GM12872 (cell line): ENCODE data around the gene MRAS.

Source experiments
- TF ChIP-seq, protein P1 (sequence below): IDR thresholded peaks from 3 replicates; pipeline ENCODE4 v1.5.1; 2011; ENCODE audit warnings: low read depth, mild to moderate bottlenecking, low read length, moderate library complexity; ENCODE audit not compliant: insufficient read depth

MRAS gene

DNA sequence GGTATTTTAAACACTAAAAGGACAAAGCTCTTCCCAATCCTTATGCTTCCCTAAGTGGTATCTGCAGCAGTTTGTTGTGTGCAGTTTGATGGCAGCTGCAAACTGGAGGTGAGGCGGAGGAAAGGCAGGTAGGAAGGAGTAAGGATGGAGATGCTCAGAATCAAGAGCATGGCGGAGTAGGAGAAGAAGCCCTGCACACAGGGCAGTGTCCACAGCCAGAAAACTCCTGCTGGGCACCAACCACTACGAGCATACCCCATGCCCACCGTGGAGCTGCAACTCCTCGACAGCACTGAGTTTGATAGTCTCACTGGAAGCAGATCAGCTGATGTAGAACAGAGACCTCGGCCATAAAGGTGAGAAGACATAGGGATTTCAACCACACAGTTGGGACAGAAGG is 55.7 kb downstream of the MRAS start:
- TF ChIP-seq, protein P1, sequence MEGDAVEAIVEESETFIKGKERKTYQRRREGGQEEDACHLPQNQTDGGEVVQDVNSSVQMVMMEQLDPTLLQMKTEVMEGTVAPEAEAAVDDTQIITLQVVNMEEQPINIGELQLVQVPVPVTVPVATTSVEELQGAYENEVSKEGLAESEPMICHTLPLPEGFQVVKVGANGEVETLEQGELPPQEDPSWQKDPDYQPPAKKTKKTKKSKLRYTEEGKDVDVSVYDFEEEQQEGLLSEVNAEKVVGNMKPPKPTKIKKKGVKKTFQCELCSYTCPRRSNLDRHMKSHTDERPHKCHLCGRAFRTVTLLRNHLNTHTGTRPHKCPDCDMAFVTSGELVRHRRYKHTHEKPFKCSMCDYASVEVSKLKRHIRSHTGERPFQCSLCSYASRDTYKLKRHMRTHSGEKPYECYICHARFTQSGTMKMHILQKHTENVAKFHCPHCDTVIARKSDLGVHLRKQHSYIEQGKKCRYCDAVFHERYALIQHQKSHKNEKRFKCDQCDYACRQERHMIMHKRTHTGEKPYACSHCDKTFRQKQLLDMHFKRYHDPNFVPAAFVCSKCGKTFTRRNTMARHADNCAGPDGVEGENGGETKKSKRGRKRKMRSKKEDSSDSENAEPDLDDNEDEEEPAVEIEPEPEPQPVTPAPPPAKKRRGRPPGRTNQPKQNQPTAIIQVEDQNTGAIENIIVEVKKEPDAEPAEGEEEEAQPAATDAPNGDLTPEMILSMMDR: no peak

DNA sequence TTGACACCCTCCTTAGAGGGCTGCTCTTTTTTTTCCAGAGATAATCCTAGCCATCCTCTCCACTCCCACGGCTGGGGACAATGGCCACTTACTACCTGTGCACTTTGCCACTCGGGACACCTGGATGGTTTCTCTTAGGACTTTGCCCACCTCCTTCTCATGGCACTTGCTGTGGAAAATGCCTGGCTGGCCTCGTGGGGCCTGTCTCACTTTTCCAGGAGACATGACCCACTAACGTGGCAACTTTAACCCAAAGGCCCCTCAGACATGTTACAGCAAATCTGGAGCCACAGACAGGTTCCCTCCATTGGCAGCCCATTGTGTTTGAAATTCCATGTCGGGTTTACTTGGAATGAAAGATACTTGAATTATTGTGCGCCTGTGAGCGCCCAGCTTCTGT is 56.6 kb downstream of the MRAS start:
- TF ChIP-seq, protein P1: no peak

DNA sequence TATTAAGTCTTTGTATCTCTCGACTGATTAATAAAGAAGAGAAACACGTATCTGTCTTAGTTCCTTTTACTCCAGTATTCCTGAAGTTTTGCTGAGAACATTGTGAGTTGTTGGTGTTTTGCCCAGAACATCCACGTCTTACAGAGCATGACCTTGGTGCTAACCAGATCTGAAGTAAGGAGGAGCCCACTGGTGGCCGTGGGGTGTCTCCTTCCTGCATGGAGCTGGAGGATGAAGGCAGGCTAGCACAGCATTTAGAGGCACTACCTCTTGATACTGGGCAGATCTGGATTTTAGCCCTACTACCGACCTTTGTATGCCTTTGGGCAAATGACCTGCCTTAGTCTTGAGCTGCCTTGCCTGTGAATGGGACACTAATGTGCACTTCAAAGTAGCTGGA is 57.1 kb downstream of the MRAS start:
- TF ChIP-seq, protein P1: no peak

DNA sequence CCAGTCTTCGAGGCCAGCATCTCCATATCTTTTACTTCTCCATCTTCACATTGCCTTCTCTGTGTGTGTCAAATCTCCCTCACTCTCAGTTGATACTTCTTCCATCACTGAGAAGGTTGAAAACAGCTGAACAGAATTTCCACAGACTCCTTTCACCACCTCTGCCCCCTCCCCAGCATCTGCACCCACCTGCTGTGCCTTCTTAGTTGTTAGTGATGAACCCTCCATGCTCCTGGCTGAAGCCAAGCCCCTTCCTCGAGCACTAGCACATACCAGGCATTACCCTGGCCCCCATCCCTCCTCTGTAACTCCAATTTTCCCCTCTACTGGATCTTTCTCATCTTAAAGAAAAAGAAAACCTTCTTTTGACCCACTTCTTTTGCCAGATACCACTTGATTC is 58.2 kb downstream of the MRAS start:
- TF ChIP-seq, protein P1: no peak

DNA sequence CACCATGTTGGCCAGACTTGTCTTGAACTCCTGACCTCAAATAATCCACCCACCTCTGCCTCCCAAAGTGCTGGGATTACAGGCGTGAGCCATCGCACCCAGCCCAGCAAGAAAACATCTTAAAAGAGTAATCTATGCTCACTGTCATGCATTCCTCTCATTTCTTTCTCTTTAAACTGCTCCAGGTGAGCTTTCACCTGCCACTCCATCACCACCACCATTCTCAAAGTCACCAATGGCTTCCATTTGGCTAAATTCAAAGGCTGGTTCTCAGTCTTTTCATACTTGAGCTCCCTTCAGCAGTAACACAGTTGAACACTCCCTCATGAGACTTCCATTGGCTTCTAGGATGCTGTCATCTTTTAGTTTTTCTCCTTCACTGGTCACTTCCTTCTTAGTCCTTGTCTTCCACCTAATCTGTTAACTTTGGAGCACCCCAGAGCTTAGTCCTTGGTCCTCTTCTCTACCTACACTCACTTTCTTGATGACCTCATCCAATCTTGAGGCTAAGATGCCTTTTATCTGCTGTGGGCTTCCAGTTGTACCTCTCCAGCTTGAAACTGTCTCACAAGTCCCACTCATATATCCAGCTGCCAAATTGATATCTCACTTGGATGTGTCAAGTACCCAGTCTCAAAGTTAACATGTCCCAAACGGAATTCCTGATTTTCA is 59.0 kb downstream of the MRAS start:
- TF ChIP-seq, protein P1: no peak

DNA sequence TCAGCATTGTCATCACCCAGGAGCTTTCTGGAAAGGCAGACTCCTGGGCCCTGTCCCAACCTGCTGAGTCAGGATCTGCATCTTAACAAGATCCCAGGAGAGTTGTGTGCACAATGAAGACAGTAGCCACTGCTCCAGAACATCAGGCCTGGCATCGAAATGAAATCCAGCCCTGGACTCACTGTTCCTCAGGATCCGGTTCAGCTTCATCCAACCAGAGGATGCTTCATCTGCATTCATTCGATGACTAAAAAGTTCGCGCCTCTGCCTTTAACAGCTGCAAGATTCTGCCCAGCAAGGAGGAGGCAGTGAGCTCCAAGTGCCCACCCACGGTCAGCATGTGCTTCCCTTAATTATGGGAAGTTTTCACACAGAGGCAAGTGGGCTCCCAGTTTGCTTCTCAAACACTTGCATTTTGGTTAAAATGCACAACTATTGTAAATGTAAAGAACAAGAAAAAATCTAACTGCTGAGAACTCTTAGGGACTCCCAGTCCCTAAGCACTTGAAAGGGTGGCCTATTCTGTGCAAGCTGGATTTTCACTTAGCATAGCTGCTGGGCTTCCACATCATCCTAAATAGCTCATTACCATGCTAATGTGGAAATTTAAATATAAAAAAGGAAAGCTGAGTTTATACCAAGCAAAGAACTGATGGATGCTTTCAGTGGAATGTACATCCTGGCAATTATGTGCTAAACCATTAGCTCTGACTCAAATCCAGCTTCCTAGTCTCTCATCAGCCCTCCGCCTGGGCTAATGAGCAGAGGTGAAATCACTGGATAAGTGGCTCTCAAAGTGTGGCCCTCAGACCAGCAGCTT is 60.6 kb downstream of the MRAS start:
- TF ChIP-seq, protein P1: no peak

DNA sequence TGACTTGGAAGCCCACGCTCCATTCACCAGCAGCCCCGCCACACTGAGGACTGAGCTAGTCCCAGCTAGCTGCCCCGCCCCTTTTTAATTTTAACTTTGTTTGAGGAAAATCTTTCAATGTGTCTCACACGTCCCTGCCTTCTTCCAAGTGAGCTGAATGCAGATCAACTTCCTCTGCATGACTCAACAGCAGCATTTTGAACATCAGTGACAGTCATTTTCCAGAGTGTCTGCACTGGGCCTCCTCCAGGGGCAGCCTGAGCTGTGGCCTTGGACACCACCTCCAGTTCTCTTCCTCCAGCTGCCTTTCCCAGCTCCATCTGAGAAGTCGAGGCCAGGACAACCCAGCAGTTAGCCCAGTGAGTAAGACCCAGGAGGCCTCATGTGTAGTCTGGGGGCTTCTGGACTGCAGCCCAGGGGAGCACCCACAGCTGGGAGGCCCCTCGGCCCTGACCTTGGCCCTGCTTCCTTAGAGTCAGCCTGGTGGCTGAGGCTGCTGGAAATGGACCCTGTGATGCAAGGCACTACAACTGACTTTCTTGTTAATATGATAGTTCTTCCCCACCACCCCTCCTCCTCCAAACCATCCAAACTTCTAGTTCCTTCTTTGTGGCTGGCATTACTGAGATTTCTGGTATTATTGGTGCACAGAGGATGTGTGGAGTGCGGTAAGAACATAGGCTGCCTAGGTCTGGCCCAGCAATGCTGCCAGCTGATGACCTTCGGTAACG is 64.6 kb downstream of the MRAS start:
- TF ChIP-seq, protein P1: no peak
